ENCODE data around the gene CACNA1H.
"Not testable (repeated sequence)": the region's sequence is repeated elsewhere in the genome, so short reads cannot be mapped to it uniquely, and the experiment has no call there.

Gene CACNA1H

DNA sequence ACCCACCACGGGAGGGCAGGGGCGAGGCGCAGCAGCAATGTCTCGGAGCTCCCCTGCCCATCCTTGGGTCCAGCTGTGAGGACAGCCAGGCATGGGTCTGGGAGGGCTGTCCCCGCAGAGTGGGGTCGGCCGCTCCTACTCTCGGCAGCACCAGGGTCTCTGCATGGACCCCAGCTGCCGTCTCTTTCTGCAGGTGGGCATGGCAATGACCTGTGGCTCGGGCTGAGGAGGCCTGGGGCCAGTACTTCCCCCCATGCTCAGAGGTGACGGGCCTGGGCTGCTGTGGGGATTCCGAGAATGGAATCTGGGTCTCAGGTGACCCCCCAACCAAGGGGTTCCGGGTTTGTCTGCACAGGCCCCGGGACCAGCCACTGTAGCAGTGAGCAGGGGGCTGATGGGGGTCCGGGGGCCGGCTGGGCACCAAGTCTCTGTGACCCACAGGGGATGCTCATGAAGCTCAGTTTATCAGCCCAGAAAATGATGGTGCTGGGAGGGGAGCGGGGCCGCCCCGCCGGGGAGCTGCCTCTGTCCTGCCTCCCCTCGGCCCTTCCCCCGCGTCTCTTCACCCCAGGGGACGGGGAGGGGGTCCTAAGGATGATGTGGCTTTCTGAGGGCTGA lies 23.5 kb downstream of the CACNA1H start:
- no peak for DNase-seq

DNA sequence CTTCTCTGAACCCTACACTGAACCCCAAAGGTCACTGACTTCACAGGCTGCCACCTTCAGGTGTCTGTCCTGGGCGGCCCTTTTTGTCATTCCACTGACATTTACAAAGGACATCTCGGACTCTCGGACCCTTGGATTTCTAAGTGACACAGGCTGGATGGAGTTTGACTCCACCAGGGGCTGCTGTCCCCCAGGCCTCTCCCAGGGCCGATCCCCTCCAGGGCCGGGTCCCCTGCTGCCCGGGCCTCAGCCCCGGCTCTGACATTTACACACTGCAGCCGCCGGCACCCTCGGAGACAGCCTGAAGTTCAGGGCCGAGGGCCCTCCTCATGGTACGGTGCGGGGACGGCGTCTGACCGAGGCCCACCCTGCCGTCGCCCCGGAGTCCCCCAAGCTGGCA lies 24.1 kb downstream of the CACNA1H start:
- DNase-seq: no peak

DNA sequence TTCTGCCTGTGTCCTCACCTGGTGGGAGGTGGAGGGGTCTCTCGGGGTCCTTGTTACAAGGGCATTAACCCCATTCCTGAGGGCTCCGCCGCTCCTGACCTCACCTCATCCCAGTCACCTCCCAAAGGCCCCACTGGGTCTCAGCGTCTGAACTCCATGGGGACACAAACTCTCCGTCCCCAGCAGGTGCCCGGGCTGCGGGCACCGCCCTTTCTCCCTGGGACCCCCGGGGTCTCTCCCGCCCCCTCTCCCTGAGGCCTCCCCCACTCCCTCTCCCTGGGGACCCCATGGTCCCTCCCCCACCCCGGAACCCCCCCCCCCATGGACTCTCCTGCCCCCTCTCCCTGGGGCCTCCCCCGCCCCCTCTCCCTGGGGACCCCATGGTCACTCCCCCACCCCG lies 24.8 kb downstream of the CACNA1H start:
- no peak for DNase-seq

DNA sequence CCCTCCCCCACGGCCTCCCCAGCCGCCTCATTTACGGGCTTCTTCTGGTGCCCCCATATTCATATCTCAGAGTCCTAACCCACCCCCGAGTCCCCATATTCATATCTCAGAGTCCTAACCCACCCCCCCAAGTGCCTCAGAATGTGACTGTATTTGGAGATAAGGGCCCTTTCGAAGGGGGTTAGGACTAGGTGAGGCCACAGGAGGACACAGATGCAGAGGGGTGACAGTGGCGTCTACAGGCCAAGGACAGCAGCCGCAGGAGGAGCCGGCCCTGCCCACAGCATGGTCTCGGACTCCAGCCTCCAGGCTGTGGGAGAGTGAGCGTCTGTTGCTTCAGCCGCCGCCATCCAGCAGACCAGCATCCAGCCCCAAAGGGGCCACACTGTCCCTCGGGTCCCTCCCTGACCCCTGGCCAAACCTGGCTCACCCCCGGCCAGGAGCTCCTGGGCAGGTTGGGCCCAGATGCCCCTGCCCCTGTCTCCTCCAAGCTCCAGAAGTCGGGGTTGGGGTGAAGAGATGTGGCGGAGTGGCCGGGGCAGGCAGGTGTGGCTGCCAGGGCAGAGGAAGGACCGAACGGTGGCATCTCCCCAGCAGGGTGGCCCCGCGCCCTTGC lies 25.5 kb downstream of the CACNA1H start:
- no peak for DNase-seq

DNA sequence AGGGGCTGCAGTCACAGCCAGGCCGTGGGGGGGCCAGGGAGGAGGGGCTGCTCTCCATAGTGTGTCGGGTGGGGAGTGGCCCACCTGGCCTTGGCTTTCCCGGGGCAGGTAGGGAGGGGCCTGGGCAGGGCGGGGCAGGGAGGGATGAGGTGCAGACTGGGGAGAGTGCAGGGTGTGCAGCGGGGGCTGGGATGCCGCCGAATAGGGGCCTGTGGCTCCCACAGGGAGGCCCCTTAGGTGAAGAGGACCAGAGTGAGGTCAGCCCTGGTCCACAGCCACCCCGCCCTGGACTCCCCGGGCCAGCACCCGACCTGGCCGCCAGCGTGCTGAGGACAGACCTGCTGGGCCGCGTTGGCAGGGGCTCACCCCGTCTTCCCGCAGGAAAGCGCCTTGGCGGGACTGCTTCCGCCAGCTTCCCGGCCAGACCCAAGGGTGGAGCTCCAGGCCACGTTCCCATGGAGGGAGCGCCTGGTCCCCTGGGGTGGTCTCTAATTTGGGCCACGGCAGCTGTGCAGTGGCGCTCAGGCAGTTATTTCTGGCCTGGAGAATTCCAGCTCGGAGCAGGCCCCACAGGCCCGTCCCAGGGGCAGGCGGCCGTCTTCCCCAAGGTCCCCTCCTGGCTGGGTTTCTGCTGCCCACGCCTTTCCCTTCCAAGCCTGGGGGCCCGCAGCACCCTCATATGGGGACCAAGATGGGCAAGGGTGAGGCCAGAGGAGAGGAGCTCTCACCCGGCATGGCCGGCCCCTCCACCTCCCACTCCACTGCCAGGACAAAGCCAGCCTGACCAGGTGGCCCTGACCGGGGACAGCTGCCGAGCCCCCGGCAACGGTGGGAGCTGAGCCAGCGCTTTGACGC lies 27.9 kb downstream of the CACNA1H start:
- no peak for DNase-seq

DNA sequence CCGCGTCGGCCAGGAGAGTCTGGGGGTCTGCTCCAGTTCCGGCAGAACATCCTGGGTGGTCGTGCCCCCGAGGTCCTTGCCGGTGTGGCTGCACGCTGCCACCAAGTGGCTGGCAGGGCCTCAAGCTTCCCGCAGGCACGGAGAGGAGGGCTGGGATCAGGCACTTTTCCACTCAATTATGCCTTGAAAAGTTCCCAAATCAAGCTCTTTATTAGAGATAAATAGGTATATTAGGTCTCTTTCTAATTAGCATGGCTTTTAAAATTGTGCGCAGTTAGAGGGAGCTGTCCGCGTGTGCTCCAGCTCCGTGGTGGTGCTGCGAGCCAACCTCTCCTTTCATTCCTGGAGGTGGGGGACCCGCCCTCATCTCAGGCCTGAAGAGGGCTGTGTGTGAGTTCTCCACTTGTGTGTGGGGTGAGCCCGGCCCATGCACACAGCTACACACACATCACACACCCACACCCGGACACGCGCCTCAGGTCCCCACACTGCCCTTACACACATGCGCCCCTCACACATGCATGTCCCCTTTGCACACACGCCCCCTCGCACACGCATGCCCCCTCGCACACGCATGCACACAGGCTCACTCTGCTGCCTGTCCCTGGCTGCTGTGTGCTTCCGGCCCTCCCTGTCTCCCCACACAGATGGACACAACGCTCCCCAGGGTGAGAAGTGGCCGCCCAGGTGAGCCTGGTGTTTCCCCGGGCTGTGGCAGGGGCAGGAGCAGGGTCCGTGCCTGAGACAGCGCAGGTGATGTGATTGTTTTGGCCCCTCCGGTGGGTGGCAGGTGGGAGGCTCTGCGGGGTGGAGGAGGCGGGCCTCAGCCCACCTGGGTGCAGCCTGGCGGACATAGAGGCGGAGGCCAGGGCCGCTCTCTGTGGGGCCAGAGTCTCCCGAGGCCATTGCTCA lies 28.8 kb downstream of the CACNA1H start:
- DNase-seq: no peak

DNA sequence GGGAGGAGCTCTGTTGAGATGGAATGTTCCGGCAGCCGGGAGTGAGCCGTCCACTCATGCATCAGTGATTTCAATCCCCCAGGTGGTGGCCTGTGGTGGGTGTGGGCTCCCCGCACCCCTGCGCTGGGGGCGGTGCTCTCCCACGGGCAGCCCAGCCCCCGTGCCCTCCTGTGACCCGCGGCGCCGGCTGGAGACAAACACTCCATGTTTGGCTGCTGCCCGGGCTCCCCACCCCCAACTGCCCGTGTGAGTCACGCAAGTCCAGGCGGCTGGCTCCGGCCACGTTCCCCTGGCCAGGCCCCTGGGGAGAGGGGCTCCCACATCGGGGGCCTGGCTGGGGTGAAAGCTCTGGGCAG lies 29.4 kb downstream of the CACNA1H start:
- DNase-seq: no peak

DNA sequence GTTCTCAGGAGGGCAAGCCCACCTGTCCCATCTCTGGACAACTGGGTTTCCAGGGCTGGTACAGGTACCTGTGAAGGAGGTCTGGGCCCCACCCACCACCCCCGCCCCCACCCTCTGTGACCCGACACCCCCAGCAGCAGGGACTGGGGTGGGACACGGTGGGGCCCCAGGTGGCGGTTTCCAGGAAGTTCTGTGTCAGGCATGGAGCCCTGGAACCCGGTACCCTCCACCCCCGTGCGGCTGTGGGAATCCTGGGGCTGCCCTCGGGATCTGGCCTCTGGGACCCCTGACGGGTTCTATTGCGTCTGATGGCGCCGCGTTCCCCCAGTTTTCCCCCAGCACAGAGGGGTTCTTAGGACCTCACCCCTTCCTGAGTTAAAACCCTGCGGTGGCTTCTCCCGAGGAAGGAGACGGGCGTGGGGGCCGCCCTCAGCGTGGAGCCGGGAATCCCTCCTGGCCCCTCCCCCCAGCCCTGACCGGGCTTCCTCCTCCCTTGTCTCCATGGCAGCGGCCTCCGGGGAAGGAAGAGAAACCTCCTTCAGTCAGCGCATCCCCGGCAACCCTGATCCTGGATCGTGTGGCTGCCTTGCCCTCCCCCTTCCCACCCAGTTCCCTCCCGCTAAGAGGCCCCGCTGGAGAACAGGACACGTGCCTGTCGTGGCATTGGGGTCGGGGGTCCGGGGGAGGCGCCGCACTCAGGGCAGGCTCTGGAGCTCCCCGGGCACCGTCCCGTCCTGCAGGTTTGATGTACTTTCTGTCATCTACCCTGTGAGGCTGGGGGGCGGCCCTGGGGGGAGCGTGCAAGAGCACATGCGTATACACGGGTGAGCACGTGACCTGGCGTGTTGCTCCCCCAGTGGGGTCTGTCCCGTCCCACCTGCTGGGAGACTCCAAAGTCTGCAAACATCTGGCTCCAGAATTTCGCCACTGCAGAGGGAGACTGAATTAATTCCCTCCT lies 30.3 kb downstream of the CACNA1H start:
- no peak for DNase-seq

DNA sequence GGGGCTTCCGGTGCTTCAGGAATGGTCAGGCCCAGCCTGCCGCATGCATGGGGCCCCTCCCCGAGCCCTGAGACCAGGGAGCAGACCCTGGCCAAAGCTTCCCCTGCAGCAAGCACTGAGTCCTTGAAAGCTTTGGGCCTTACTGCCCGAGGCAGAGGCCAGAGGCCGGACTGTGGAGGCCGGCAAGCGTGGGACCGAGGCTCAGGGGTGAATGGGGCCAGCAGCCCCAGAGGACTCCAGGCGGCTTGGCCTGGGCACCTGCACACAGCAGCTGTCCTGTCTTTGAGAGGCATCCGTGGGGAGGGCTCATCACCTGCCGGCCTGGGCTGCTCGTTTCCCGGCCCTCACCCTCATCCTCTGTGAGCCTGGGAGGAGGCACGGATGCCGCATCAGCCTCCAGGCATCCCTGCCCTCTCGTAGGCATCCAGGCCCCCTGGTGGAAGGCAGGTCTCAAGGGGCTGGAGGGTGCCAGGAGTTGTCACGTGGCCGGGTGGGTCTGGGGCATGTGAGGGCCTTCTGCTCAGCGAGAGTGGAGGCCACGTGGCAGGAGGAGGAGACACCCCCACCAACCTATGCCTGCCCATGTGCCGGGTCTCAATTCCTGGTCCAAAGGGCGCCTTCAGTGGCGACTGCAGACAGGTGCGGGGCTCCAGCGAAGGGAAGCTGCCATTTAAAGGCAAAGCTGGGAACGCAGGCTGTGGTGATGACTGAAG lies 31.4 kb downstream of the CACNA1H start:
- no peak for DNase-seq

DNA sequence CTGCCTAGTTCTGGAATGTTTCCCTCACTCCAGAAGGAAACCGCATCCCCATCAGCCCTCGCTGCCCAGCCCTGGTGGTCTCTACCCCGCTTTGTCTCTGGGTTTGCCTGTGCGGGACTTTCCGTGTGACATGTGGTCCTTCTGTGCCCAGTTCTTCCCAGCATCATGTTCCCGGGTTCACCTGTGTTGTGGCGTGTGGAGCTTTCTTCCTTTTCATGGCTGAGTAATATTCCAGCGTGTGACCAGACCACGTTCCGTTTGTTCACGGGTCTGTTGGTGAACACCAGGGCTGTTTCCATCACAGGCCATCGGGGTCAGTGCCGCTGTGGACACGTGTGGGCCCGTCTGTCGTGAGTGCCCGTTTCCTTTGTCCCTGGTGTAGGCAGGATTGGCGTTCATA lies 32.1 kb downstream of the CACNA1H start:
- no peak for DNase-seq

DNA sequence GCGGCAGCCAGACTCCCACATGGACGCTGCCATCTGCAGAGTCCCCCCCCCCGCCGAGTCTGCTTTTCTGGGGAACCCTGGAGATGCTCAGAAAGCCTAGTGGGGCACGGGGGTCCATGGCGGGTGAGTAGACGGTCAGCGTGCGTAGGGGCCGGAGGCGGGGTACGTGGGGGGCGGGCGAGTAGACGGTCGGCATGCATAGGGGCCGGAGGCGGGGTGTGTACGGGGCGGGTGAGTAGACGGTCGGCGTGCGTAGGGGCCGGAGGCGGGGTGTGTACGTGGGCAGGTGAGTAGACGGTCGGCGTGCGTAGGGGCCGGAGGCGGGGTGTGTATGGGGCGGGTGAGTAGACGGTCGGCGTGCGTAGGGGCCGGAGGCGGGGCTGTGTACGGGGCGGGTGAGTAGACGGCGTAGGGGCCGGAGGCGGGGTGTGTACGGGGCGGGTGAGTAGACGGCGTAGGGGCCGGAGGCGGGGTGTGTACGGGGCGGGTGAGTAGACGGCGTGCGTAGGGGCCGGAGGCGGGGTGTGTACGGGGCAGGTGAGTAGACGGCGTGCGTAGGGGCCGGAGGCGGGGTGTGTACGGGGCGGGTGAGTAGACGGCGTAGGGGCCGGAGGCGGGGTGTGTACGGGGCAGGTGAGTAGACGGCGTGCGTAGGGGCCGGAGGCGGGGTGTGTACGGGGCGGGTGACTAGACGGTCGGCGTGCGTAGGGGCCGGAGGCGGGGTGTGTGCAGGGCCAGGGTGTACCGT lies 32.7 kb downstream of the CACNA1H start:
- DNase-seq: not testable (repeated sequence)

DNA sequence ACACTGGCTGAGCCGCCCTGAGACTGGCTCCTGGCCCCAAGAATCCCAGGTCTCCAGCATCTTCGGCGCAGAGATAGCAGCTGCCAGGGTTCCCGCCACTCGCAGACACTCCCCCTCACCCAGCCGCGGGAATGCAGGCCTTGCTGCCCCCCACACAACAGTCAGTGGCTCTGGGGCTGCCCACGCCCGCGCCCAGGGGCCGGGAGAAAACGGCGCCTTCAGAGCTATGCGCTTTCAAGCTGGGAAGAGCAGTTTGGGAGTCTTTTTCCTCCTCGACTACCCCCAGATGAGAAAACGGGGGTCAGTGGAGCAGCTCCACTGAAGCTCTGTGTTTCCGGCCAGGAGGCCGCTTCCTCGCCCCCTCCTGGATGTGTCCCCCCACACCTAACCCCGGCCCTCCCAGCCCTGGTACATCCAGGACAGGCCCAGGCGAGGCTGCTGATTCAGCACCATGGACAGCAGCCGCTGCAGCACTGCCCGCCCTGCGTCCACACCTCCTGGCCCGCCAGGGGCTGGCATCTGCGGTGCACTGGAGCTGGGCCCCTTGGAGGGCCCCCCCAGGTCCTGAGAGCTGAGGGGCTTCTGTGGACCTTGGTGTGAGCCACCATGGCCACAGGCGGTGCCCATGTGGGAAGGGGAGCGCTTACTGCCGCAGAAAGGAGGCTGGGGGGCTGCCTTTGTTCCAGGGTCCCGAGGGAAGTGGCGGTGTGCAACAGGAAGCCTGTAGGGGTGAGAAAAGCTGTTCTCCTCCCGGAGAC lies 35.7 kb downstream of the CACNA1H start:
- peak; percentile 13 for DNase-seq

DNA sequence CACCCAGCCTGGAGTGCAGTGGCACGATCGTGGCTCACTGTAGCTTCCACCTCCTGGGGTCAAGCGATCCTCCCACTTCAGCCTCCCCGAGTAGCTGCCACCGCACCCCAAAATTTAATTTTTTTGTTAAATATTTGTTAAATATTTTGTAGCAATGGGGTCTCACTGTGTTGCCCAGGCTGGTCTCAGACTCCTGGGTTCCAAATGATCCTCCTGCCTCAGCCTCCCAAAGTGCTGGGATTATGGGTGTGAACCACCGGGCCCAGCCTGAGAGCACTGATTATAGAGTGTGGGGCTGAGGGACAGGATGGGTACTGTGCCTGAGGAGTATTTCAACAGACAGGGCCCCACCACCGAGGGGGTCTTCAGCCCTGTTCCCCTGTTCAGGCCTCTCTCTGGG lies 36.5 kb downstream of the CACNA1H start:
- no peak for DNase-seq

DNA sequence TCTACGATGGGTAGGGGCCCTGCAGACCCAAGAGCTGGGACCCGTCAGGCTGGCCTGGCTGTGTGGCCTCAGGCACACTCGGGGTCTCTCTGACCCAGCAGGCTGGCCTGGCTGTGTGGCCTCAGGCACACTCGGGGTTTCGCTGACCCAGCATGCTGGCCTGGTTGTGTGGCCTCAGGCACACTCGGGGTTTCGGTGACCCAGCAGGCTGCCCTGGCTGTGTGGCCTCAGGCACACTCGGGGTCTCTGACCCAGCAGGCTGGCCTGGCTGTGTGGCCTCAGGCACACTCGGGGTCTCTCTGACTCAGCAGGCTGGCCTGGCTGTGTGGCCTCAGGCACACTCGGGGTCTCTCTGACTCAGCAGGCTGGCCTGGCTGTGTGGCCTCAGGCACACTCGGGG lies 37.9 kb downstream of the CACNA1H start:
- DNase-seq: not testable (repeated sequence)

DNA sequence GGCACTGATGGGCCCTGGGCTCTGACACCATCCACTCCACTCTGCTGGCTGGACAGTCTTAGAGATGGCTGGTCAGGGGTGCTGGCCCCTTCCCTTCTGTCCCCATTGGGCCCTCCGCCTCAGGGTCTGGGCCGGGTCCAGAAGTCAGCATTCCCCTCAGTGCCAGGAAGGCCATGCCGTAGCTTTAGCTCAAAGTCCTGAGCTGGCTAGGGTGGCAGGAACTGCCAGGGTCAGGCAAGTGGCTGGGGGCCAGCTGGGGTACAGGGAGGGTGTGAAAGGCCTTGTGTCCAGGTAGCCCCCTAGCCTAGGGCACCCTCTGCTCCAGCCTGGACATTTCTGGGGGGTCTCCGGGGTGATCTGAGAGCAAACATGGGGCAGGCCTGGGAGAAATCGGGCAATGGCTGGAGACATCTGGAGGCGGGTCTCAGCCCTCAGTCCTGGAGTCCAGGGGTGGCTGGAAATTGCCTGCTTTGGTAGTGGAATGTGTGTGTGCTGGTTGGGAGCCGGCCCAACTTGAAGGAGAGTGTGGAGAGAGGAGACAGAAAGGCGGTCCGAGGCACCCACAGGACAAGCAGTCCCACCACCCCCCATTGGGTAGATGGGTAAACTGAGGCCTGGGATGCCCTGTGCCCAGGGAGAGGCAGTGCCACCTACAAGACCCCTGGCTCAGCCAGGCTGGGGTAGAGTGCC lies 39.6 kb downstream of the CACNA1H start:
- no peak for DNase-seq

DNA sequence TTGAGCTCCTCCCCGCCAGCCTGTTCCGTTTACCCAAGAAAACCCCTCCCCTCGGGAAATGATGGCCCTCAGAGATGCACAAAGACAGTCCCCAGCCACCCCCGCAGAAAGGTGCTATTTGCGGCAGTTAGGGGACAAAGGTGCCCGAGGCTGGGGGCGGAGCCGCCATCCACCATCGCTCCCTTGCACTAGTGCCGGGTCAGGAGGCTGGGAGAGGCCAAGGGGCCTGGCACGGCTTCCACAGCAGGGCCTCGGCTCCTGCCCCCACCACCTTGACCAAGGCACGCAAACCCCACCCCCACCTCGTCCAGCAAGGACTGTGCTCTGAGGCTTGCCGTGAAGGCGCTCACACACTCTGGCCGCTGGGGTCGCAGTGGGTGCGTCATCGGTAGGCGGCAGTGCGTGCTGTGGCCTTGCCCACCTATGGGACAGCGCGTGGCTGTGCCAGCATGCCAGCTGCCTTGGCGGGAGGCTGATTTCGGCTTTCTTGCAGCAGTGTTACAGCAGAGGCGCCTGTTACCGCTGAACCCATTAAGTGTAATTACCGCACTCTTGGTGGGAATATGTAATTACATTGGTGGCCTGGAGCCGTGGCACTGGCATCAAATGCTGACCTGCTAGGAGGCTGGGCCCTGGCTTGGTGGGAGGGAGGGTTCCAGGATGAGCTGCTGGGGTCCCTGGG lies 40.4 kb downstream of the CACNA1H start:
- no peak for DNase-seq

DNA sequence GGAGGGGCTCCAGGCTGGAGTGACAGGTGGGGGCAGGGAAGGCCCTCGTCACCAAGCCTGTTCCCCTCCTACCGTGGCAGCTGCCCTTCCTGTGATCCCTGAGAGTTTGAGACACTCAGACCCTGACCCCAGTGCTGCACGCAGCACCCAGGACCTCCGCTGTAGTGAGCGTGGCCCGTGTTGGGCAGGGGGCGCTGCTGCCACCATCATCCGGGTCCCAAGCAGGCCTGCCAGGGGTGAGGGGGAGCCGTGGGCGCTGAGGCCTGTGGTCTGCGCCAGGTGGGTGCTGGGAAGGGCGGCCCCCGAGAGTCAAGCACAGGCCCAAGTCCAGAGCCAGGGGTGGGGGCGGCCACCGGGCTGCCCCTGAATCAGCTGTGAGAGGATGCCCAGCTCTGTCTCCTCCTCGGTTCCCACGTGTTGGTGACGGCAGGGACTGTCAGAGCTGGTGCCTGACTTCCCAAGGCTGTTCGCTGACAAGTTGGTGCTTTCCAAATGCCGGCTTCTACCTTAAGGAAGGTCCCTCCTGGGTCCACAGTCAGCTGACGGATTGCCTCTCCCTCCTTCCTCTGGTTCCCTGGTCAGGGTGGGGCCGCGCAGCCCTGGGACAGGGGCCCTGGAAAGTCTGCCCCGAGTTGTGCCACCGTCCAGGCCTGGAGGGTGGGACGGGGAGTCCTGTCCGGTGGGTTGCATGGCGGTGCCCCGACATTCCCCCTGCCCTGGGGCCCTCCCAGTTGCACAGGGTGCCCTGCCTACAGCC lies 41.1 kb downstream of the CACNA1H start:
- no peak for DNase-seq
